ENCODE measurements around the gene SLC7A4.

GRCh38 chr22:21014202-21014725, 18.1 kb downstream of the SLC7A4 start:
- no peak for TF ChIP-seq CTCF (IDR thresholded peaks at IDR 0.05)
- TF ChIP-seq POLR2A (IDR thresholded peaks at IDR 0.05): no peak
- TF ChIP-seq EP300 (IDR thresholded peaks at IDR 0.05): no peak
